Suppressor macrophage treated with lipopolysaccharide for 4 hours (primary cell): ENCODE measurements around the gene TNP2.

Experiments used
- DNase-seq: peaks from one replicate; pipeline ENCODE4 v3.0.0-alpha.2; 2020

TNP2 gene

GRCh38 chr16:11255737-11256660 lies 13.1 kb downstream of the TNP2 start, which contains the start of gene SOCS1:
SOCS1 (minus strand) TSS chr16:11256204; CDS start chr16:11255478, 726 bp downstream.
- peak; percentile 98 for DNase-seq

- peak; percentile 53 for DNase-seq
These were observed 14.0 kb downstream of the TNP2 start for GRCh38 chr16:11254913-11255736.

GRCh38 chr16:11253995-11254912 lies 14.9 kb downstream of the TNP2 start:
- no peak for DNase-seq

GRCh38 chr16:11253009-11253994 lies 15.8 kb downstream of the TNP2 start:
- DNase-seq, result no peak

GRCh38 chr16:11252482-11252931 lies 16.6 kb downstream of the TNP2 start:
- no peak for DNase-seq

DNA sequence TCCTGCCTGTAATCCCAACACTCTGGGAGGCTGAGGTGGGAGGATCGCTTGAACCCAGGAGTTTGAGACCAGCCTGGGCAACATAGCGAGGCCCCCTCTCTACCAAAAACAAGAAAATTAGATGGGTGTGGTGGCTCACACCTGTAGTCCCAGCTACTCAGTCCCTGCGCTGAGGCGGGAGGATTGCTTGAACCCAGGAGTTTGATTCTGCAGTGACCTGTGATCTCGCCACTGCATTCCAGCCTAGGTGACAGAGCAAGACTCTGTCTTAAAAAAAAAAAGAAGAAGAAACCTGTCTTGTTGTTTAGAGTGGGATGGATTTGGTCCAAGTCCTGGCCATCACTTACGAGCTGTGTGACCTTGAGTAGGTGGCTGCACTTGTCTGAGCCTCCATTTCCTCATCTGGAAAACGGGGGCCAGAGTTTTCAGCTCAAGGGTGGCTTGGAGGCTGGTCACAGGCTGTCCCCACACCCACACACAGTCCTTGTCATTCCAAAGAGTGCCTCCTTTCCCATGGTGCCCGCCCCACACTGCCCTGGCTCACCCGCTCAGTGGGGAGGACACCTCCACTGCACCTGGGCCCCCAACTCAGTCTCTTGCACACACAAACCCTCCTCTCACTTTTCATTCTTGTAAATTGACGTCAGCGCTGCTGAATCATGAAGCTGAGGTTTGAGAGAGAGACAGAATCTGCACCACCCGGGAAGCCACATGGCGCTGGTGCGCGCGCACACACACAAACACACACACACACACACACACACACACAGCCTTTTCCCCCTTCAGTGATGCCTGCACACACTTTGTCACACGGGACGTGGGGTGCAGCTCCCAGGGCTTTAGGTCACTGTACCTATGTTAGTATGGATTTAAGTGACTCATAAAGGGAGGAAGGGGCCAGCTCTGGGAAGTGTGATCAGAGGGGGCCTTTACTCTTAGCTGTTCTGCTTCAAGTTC lies 17.3 kb downstream of the TNP2 start:
- DNase-seq, result peak; percentile 66

GRCh38 chr16:11250786-11251524 lies 18.2 kb downstream of the TNP2 start:
- no peak for DNase-seq

DNA sequence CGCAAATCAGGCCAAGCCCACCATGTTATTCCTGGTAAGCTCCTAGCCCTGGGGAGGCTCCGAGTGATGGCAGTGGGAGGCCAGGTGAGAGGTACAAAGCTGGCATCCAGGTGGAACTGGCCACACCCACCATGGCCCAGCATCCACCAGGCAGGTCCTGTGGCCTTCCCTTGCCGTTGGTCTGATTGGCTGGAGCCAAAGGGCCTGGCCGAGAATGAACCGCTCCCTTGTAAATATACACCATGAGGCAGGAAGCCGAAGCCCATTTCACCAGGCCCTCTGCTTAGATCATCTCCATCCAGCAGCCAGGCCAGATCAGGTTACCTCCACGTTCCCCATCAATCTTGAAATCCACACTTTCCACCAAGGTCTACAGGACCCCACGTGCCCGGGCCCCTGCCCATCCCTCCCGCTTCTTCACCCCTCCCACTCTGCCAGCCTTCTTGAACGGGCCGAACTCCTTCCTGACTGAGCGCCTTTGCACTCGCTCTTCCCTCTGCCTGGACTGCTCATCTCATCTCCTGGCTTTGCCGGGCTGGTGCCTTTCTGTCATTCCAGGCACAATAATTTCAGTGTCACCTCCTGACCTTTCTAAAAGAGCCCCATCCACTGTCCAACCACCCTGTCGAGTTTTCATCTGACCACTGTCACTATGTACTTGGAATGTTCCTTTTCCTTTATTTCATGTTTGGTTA lies 18.9 kb downstream of the TNP2 start:
- DNase-seq, result peak; percentile 35

DNA sequence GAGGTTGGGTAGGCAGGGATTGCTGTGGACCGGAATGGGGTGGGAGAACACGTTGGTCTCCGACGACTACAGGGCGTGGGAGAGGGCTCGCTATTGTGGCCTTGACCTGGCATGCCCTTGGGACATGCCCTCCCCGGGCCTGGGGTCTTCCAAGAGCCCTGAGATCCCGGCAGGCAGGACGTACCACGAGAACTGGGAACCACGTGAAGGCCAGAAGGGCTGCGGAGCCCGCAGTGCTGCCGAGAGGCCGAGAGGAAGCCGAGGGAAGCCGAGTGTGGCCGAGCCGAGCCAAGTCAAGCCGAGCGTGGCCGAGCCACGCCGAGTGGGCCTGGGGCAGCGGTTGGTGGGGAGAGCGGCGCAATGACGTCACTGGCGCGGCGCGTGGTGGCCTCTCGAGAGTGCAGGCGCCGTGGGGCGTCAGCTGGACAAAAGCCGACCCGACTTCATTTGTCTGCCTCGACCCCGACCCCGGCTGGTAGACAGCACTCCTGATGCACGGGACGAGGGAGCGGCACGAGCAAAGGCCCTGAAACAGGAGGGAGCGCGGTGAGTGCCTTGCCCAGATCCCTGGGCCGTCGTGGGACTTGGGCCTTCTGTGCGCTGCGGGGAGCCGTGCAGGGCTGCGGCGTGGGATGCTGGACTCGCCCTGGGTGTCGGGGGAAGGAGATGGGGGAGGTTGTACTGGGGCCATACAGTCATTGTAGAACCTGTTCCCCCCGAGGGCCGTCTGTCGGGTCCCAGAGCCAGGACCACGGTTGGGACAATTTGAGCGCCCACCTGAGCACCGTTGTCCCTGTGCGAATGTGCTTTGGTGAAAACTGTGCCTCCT lies 19.7 kb downstream of the TNP2 start:
- no peak for DNase-seq

DNA sequence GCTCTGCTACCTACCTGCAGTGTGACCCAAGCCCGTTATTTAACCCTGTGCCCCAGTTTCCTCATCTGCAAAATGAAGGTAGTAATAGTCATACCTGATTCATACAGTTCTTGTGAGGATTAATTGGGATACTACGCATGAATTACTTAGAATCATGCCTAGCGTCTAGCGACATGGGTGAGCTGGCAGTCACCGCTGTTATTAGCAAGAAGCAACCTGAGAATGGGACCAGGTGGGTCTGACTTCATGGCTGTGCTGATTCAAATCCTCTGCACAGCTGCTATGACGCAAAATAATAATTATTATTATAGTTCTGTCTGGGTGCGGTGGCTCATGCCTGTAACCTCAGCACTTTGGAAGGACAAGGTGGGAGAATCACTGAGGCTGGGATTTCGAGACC lies 21.0 kb downstream of the TNP2 start:
- DNase-seq, result no peak

DNA sequence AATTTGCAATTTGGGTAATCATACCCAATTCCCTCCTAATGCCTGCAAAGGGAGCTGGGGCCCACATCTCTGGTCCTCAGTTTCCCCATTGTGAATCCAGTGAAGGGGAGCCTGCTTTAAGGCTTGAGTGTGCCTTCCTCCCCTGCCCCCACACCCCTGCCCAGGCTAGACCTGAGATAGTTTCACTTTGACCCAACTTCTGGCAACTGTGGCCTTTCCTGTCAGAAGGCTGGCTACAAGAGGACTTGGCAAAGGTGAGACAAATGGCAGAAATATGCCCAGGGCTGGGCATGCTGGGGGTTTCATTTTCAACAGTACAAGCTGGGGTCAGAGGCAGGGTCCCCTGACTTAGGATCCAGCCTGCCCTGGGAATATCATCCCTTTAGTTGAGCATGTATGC lies 23.1 kb downstream of the TNP2 start:
- no peak for DNase-seq

DNA sequence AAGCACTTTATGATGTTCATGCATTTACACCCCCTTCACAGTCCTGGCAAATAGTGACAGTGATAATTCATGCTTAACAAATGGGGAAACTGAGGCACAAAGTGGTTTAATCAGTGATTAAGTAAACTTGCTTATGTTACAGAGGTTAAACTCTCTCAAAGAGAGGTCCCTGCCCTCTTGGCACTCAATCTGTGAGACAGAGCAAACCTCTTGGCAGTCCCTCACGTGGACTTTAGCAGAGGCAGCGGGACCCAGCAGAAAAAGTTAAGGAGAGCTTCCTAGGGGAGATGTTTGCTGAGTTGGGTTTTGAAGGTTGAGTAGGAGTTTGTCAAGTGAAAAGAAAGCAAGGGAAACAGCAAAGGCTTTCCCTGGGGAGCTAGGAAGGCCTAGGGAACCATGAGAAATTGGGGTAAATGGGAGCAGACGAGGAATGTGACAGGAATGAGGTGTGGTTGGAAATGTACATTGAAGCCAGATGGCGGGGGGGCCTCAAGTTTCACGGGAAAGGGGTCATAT lies 23.8 kb downstream of the TNP2 start:
- DNase-seq, result no peak

DNA sequence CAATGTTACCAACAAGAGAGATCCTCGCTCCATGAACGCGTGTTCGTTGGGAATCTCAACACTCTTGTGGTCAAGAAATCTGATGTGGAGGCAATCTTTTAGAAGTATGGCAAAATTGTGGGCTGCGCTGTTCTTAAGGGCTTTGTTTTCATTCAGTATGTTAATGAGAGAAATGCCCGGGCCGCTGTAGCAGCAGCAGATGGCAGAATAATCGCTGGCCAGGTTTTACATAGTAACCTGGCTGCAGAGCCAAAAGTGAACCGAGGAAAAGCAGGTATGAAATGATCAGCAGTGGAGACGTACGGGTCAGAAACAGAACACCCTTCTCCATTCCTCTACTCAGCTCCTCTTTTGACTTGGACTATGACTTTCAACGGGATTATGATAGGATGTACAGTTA lies 26.5 kb downstream of the TNP2 start:
- DNase-seq, result no peak

DNA sequence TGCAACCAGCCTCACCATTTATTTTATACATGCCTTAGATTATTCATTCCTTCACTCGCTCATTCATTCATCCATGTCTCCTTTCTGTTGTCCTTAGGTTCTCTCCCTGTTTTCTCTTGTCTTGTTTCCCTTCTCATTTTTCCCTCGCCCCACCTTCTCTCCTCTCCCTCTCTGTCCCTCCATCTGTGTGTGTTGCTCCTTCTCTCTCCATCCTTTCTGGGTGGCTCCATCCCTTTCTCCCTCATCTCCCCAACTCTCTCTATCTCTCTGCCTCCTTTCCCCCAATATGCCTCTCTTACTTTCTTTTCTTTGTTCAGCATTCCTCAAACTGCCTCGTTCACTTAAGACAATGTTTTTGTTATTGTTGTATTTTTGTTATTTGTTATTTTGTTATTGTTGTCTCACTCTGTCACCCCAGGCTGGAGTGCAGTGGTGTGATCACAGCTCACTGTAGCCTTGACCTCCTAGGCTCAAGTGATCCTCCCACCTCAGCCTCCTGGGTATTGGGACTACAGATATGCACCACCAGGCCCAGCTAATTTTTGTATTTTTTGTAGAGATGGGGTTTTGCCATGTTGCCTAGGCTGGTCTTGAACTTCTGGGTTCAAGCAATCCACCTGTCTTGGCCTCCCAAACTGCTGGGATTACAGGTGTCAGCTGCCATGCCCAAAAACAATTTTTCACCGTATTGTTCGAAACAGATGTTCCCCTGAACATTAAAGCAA lies 27.5 kb downstream of the TNP2 start:
- no peak for DNase-seq

DNA sequence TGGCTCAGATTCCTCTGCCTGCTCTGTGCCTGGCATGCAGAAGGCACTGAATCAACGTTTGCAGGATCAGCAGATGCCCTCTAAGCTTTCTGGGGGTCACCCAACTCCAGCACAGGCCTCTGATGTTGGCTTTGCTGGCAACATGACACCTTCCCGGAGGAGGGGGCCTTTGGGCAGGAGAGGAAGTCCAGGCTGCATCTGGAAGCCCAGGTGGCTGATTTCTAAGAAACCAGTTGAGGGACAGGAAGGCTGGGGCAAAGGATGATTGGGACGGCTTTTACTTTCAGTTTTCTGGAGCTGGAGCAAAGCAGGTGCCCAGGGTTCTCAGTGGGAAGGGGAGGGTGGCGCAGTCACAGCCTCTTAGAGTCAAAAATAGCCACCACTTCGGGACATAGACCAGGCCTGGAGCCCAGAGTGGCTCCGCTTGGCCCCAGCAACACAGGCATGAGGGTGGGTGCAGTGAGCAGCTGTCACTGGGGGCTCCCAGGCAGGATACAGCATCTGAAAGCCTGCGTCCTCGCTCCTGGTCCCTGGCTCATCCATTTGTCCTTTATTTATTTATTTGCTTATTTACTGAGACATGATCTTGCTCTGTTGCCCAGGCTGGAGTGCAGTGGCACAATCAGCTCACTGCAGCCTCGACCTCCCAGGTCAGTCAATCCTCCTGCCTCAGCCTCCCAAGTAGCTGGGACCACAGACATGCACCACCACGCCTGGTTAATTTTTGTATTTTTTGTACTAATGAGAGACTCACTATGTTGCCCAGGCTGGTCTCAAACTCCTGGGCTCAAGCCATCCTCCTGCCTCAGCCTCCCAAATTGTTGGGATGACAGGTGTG lies 28.3 kb downstream of the TNP2 start:
- no peak for DNase-seq
